Superior temporal gyrus (tissue), 1 donor: ENCODE results near the gene VPS72.
A peak's percentile ranks its signal among the peaks of the same experiment; 100 is the strongest.
"Not testable (repeated sequence)": the region's sequence is repeated elsewhere in the genome, so short reads cannot be mapped to it uniquely, and the experiment has no call there.

Experiments used
- DNase-seq: peaks from one replicate; pipeline ENCODE4 v3.0.0-alpha.2; 2016; ENCODE audit errors: extremely low spot score

Gene VPS72, protein sequence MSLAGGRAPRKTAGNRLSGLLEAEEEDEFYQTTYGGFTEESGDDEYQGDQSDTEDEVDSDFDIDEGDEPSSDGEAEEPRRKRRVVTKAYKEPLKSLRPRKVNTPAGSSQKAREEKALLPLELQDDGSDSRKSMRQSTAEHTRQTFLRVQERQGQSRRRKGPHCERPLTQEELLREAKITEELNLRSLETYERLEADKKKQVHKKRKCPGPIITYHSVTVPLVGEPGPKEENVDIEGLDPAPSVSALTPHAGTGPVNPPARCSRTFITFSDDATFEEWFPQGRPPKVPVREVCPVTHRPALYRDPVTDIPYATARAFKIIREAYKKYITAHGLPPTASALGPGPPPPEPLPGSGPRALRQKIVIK

DNA sequence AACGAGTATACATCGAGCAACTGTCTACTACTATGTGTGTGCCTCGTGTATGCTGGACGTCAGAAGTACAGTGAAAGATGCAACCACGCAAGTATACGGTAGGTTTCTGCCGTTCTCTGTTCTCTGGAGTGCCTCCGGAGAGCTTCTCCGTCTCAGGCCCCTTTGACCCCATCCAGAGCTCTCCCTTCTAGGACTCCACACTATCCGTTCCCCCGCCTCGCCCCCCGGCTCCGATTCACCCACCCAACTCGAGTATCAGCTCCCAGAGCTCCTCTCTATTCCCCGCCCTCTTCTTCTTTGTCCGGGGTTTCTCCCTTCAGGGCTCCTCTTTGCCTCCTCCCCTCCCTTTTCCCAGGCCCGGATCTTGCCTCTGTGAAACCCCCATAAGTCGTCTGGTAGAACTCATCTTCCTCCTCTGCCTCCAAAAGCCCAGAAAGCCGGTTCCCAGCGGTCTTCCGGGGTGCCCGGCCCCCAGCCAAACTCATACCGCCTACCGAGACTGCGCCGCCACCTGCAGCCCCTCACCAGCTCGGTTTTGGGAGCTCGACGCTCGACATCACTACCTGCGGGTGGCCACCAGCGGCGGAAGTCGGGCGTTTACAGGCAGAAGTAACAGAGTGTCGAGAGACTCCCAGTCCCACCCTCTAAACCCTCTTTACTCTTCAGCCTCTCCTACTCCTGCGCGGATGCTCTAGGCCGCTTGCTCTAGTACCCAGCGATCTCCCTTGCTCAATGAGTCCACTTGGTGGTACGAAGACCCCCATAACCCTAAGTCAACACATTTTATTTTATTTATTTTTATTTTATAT, at the start of gene VPS72:
Gene VPS72, minus strand, starts transcription at position 561 of the 809 bp plus-strand sequence. Its CDS starts 76 bp downstream, at position 485.
- peak; percentile 91 for DNase-seq

- peak; percentile 69 for DNase-seq
These were observed 48.4 kb upstream of the VPS72 start for GRCh38 chr1:151238467-151238739.

- no peak for DNase-seq
These were observed 47.9 kb upstream of the VPS72 start for GRCh38 chr1:151237678-151238466.

DNA sequence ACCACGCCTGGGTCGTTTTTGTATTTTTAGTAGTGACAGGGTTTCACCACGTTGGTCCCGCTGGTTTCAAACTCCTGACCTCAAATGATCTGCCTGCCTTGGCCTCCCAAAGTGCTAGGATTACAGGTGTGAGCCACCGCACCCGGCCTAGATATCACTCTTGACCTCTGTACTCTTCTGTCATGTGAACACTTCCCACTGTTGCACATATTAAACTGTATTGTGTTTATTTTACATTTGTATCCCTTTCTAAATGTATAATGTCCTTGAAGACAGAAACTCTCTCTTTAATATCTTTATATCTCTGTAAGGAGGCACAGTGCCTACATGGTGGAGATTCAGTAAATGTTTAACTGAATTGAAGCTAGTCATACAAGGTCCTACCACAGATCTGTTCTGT, 45.2 kb upstream of the VPS72 start:
- DNase-seq, result no peak

DNA sequence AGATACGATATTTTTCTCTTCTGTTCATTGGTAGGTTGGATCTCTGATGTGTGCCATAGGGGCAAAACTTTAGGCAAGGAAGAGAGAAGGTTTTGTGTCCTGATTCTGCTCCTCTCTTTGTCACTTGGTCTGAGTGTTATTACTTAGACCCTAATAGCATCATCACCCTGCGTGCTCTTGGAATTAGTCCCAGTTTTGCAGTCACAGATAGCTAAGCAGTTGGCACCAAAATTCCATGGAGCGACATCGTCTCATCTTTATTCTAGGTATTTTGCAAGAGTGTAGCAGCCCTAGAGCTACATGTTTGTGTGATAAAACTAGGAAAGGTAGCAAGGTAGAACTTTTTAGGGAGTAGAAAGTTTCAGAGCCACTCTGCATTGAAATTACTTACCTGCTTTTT, 32.1 kb upstream of the VPS72 start:
- DNase-seq, result no peak

DNA sequence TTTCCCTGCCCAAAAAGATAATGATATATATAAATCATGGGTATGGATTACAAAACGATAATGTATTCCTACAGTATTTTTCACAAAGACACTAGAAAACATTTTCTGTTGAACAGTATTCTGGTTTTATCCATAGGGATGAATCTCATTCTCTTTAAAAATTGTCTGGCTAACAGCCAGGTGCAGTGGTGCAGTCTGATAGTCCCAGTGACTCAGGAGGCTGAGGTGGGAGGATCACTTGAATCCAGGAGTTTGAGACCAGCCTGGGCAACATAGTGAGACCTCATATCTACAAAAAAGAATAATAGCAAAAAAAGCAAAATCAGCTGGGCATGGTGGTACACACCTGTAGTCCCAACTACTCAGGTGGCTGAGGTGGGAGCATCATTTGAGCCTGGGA, 31.6 kb upstream of the VPS72 start:
- DNase-seq, result no peak

DNA sequence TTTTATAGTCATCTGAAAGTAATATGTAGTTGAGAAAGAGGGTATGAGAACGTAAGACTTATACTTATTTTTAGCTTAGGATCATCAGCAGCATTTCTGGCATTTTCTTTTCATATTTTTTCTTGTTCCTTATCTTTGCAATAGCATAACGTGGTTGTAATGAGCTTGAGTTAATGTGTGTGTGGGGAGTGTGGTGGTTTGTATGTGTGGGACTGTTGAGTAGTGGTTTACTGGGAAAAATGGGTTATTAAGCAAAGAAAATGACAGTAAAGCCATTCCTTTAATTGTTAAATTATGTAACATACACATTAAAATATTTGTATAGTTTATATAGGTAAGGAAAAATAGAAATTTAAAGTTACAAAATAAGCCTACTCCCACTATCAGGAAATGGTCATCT, 23.6 kb upstream of the VPS72 start:
- DNase-seq, result no peak

- DNase-seq, result no peak
These were observed 22.1 kb upstream of the VPS72 start for GRCh38 chr1:151211972-151212705.

DNA sequence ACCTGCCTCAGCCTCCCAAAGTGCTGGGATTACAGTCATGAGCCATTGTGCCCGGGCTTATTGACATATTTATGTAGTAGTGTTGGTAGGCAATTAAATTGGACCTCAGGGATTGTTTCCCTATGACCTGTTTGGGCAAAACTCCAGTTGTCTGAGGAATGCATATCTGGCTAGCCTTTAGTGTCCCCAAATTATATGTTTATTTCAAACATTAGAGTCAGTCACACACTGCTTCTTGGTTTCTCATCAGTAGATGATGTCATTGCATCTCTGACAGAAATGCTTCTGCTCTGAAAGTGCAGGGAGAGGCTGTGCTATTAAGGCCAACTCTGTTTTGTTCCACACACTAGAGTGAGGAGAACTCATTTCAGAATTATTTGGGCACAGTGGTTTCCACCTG, 20.8 kb upstream of the VPS72 start:
- no peak for DNase-seq

DNA sequence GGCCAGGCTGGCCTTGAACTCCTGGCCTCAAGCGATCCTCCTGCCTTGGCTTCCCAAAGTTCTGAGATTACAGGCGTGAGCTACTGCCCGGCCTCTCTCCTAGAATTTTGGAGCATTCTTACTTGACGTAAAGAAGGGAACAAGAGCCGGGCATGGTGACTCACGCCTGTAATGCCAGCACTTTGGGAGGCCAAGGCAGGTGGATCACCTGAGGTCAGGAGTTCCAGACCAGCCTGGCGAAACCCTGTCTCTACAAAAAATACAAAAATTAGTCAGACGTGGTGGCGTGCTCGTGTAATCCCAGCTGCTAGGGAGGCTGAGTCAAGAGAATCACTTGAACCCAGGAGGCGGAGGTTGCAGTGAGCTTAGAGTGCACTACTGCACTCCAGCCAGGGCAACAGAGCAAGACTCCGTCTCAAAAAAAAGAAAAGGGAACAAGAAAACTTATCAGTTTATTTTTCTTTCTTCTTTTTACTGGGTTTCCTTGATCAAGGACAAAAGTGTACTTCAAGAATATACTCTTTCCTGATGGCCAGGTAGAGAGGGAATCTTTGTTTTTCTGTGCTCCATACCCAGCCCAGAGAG, 15.5 kb upstream of the VPS72 start:
- DNase-seq, result not testable (repeated sequence)

GRCh38 chr1:151199873-151200581, 10.0 kb upstream of the VPS72 start:
- no peak for DNase-seq

DNA sequence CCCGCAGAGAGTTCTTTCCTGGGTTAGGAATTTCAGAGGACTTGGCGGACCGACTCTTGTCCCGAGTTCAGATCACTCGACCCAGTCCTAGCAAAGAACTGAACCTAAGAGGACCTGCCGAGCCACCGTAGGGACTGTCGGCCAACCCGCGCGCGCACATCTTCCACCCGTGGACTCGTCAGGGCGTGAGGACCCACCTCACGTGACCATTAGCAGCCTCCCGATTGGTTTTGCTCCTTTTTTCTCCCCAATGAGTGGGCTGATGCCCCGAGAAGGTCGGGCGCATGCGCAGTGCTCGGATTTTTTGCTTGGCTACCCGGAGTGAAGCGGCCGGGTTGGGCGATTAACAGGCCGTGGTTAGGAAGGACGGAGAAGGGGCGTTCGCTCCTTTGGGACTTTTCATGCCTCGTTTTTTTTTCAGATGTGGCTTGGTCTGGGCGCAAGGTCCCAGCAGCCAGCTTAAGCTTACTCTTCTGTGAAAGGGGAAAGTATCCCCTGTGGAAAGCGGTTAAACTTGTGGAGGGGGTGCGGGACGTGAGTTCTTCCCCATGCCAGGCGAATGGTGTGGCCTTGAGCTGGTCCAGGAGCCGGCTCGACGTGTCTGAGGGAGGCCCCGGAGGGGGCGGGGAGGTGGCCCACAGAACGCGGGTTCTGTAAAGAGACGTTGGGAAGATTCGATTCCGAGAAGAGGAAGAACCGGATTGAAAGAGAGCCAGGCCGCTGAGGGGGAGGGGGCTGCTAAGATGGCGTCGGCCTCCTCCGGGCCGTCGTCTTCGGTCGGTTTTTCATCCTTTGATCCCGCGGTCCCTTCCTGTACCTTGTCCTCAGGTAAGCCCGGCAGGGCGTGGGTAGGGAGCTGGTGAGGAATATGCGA, 8.5 kb upstream of the VPS72 start, which contains the start of gene PIP5K1A:
Gene PIP5K1A, plus strand, starts transcription at position 299 of the 874 bp plus-strand sequence. Its CDS starts 445 bp downstream, at position 744.
- DNase-seq, result peak; percentile 100

DNA sequence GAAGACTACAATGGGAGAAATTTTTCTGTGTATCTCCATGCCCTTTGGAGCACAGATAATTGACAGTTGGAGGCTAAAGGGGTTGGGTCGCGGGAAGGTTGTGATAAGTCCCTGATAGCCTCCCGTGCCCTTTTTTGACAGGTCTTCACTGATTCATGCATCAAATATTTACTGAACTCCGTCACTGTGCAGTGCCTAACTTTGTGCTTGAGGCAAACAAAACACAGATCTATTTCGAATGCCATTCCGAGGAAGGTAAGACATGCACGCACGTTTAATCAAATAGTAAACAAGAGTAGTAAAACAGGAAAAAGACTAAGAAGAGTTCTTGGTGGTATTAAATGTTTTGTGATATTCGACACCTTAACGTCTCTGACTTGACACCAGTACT, 7.9 kb upstream of the VPS72 start:
- DNase-seq, result no peak

DNA sequence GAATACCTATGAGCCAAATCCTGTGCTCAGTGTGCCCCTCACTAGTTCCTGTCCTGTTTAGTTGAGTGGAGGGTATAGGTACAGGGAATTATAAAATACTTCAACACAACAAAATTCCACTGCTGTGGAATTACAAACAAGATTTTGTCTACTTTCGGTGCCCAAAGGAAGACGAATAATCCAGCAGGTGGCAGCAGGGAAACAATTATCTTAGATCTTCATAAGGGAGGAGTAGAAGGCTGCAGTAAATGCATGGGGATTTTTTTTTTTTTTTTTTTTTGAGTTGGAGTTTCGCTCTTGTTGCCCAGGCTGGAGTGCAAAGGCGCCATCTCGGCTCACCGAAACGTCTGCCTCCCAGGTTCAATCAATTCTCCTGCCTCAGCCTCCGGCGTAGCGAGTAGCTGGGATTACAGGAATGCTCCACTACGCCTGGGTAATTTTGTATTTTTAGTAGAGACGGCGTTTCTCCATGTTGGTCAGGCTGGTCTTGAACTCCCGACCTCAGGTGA, 6.3 kb upstream of the VPS72 start:
- DNase-seq, result peak; percentile 93

- not testable (repeated sequence) for DNase-seq
These were observed 5.0 kb upstream of the VPS72 start for GRCh38 chr1:151194894-151195594.

DNA sequence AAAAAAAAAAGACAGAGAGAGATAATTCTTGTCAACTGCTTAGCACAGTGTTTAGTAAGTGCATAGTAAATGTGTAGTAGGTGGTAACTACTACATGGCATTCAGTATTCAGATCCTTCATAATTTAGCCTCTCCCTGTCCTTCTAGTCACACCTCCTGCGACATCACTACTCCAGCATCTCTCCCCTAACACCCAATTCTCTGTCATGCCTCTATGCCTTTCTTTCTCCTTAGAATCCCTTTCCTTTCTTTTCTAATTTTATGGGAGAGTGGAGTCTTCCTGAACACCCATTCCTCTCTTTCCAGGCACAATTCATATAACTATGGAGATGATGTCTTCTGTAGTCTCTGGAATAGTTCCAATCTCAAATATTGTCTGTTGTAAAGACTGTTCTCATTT, 3.9 kb upstream of the VPS72 start:
- no peak for DNase-seq

- no peak for DNase-seq
These were observed 3.3 kb upstream of the VPS72 start for GRCh38 chr1:151193304-151193703.

DNA sequence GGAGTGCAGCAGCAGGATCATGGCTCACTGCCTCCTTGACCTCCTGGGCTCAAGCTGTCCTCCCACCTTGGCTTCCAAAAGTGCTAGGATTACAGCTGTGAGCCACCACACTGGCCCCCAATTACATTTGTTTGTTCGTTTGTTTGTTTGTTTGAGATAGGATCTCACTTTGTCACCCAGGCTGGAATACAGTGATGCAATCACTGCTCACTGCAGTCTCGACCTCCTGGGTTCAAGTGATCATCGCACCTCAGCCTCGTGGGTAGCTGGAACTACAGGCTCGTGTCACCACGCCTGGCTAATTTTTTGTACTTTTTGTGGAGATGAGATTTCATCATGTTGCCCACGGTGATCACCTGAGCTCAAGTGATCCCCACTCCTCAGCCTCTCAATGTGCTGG, 2.0 kb upstream of the VPS72 start:
- DNase-seq, result no peak

DNA sequence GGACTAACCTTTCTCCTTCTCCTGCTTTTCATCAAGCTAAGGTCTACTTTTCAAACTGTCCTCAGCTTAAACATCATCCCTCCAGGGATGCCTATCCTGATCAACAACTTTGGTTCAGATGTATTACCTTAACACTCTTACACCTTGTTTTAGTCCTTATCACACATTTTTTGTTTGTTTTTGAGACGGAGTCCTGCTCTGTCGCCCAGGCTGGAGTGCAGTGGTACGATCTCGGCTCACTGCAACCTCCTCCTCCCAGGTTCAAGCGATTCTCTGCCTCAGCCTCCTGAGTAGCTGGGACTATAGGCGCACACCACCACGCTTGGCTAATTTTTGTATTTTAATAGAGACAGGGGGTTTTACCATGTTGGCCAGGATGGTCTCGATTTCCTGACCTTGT, 1.3 kb downstream of the VPS72 start:
- DNase-seq, result not testable (repeated sequence)
